ENCODE measurements around the gene KSR1.

DNA sequence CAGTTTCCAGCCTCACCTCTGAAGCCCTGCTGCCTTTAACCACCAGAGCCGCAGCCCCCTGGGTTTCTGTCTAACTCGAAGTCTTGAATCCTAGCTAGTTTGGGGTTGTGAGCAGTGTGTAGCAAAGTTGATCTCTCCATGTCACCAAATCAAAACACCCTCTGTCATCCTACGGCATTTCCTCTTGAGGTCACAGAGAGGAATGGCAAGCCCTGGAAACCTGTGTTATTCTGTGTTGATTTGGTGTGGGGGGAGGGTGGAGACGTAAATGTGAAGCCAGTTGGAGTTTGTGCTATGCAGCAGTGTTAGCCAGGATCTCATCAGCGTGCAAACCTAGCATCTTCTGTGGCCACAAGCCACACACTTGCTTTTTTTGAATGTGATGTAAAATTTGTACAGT lies 169.6 kb downstream of the KSR1 start:
- TF ChIP-seq, protein P1, sequence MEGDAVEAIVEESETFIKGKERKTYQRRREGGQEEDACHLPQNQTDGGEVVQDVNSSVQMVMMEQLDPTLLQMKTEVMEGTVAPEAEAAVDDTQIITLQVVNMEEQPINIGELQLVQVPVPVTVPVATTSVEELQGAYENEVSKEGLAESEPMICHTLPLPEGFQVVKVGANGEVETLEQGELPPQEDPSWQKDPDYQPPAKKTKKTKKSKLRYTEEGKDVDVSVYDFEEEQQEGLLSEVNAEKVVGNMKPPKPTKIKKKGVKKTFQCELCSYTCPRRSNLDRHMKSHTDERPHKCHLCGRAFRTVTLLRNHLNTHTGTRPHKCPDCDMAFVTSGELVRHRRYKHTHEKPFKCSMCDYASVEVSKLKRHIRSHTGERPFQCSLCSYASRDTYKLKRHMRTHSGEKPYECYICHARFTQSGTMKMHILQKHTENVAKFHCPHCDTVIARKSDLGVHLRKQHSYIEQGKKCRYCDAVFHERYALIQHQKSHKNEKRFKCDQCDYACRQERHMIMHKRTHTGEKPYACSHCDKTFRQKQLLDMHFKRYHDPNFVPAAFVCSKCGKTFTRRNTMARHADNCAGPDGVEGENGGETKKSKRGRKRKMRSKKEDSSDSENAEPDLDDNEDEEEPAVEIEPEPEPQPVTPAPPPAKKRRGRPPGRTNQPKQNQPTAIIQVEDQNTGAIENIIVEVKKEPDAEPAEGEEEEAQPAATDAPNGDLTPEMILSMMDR (IDR thresholded peaks at IDR 0.05), result no peak
- TF ChIP-seq POLR2A (IDR thresholded peaks at IDR 0.05), result no peak

Measured in Peyer's patch (tissue), 4 donors.